ENCODE results near the gene HDAC2.
"Not testable (repeated sequence)": the region's sequence is repeated elsewhere in the genome, so short reads cannot be mapped to it uniquely, and the experiment has no call there.

DNA sequence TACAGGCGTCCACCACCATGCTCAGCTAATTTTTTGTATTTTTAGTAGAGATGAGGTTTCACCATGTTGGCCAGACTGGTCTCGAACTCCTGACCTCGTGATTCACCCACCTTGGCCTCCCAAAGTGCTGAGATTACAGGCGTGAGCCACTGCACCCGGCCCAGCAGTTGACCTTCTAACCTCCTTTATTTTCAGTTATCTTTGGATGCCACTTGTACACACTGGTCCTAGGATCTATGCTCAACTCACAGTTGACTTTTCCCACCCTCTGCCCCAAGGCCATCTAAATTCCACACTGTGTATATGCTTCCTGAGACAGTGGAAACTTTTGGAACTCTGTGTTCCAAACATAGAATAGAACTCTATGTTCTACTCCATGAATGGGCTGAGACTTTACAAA is 11.7 kb upstream of the HDAC2 start:
- TF ChIP-seq, protein P1, sequence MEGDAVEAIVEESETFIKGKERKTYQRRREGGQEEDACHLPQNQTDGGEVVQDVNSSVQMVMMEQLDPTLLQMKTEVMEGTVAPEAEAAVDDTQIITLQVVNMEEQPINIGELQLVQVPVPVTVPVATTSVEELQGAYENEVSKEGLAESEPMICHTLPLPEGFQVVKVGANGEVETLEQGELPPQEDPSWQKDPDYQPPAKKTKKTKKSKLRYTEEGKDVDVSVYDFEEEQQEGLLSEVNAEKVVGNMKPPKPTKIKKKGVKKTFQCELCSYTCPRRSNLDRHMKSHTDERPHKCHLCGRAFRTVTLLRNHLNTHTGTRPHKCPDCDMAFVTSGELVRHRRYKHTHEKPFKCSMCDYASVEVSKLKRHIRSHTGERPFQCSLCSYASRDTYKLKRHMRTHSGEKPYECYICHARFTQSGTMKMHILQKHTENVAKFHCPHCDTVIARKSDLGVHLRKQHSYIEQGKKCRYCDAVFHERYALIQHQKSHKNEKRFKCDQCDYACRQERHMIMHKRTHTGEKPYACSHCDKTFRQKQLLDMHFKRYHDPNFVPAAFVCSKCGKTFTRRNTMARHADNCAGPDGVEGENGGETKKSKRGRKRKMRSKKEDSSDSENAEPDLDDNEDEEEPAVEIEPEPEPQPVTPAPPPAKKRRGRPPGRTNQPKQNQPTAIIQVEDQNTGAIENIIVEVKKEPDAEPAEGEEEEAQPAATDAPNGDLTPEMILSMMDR (IDR thresholded peaks at IDR 0.05; ENCODE audit: low read length), result not testable (repeated sequence)
- TF ChIP-seq EZH2 (optimal IDR thresholded peaks at IDR 0.05; ENCODE audit: low read depth, low read length), result not testable (repeated sequence)

Data from MM.1S (cell line).